Right forelimb (tissue), 1 donor: ENCODE measurements around the gene MLYCD.
A peak's percentile ranks its signal among the peaks of the same experiment; 100 is the strongest.

Experiments used
- DNase-seq: peaks from one replicate; pipeline ENCODE4 v3.0.0-alpha.2; 2018

Gene MLYCD

DNA sequence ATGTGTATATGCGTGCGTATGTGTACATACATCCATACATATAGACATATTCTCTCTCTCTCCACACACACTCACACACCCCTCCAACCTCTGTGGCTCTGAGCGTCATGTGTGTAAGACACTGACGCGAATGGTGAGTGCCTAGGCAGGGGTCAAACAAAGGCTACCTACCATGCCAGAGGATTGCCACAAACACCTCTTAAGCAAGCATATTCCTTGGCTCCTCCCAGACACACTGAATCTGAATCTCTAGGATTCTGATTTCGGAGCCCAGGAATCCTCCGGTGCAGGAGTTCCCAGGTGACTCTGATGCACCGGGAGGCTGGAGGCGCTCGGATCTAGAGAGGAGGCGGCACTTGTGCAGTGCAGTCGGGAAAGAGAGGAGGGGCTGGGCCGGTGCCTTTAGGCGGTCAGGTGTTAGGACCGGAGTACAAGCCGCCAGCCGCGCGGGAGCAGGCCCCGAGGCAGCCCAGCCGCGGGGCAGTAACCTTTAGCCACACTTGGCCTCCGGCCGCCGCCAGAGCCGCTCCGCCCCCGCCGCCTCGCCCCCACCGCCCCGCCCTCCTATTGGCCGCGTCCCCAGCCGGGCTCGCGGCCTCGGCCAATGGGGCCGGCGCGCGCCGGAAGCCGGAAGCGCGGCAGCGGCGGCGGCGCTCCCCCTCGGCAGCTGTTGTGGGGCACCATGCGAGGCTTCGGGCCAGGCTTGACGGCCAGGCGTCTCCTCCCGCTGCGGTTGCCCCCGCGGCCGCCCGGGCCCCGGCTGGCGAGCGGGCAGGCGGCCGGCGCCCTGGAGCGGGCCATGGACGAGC lies at the start of gene MLYCD:
Gene MLYCD (plus strand): TSS at position 653 of the 809 bp plus-strand sequence. CDS start 30 bp downstream, at position 683.
- DNase-seq: peak; percentile 92

DNA sequence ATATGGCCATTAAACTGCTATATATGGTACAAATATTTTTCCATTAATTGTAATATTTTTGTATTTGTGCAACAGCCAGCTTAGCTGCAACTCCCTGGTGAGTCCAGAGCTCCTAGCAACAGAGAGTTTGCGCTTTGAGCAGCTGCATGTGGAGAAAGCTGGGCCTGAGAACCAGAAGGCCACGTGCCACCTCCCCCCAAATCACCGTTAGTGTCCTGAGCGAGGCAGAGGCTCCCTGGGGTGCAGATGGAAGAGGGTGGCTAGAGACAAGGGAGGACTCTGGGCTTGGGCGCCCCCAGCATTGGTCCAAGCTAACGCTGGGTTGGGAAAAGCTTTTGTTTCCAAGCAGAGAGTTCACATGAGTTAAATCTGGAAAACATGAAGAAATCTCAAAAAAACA lies 49.5 kb upstream of the MLYCD start:
- DNase-seq: no peak

DNA sequence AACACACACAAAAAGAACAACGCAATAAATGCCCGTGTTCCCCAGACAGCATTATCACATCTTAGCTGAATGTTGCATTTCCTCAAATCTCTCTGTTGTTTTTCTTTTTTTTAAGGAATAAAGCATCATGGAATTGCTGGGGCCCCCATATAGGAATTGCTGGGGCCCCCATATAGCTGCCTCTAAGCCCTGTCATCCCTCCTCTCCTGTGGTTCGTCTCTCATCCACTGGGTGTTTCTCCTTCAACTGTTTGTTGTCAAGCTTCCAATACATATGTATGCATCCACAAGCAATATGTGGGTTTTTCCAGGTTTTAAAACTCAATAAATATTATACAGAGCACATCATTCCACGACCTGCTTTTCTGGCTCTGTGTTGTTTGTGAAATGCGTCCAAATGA lies 48.0 kb upstream of the MLYCD start:
- DNase-seq: no peak

DNA sequence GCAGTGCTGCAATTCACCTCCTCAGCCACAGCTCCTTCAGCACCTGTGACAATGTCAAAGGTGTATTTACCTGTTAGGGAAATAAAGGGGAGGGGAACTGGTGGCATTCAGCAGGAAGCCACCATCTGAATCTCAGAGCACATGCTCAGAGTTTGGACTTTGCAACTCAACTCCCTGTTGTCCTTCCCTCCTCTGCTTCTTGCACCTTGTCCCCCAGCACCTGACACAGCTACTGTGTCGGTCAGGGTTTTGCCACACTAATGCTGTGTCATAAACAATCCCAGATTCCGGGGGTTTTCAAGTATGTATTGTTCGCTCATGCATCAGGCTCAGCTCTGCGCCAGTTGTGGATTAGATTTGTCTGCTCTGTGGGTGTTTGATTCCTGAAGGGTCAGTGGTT lies 47.4 kb upstream of the MLYCD start:
- no peak for DNase-seq

DNA sequence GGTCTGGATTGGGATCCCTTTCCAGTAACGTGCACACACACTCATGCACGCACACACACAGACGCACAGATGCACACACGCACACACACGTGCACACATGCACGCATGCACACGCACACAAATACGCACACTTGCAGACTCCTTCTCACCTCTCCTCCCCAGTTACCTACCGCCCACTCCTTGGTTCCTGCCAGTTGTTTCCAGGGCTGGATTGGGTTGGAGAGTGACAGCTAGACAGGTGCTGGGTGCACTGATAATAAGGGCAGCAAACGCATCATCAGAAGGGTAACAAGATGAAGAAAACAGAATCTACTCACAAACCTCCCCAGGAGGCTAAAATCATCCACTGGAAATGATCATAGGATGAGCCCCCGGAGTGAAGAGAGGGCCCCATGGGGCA lies 46.1 kb upstream of the MLYCD start:
- no peak for DNase-seq

DNA sequence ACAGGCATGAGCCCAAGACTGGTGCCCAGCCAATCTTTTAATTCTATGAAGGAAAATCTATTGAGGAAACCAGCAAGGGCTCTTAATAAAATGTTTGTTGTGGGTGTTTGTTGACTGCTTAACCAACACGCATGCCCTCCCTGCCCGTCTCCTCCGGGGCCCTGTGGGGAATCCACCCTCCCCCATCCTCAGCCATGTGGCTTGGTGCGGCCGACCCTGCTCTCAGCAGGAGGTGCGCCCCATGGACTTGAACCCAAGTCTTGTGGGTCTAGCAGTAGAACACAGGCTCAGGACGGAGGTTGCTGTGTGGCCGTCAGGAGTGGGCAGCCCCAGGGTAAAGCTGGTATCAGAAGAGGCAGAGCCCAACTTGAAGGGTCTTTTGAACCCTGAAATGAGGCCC lies 45.1 kb upstream of the MLYCD start:
- DNase-seq: no peak

DNA sequence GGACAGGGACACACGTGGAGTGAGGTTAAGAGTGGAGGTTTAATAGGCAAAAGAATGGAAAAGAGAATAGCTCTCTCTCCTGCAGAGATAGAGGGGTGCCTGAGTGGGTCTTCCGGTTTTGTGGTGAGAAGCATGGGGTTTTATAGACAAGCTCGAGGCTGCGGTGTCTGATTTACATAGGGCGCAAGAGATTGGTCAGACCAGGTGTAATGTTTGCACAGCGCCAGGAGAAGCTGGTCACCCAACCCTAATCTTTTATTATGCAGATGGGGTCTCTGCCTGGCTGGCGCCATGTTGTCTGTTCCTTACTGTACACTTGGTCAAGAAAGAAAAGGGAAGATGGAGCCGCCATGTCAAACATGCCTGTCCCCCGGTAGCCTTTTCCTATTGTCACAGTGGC lies 44.5 kb upstream of the MLYCD start:
- no peak for DNase-seq

DNA sequence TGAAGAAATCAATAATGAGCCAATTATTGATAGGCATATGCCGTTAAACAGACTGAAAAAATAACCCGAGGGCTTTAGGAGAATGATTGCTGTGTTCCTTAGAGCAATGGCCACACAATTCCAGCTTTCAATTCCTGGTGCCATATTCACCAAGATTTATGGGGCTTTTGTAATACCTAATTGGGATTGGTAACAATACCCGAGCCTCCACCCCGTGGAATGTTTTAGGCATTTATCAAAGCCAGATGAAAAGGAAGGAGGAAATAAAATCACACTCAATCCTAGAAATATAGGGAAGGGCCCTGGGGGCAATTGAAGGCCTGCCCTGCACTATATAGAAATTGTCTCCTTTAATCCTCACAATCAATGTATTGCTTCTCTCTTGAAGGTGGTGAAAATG lies 42.1 kb upstream of the MLYCD start:
- DNase-seq: no peak

DNA sequence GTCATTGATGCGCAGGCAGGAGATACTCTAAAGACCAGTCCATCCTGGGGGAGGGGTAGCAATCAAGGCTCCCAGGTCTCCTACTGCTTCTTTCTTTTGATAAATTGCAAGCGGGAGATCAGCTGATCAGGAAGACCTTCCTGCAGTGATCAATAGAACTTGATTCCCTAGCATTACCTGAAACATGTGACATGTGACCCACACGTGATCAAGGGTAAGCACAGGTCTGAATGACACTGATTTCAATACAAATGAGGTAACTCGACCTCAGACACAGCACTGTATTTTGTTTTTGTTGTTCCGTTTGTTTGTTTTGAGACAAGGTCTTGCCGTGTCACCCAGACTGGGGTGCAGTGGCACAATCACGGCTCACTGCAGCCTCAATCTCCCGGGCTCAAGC lies 39.6 kb upstream of the MLYCD start:
- no peak for DNase-seq

DNA sequence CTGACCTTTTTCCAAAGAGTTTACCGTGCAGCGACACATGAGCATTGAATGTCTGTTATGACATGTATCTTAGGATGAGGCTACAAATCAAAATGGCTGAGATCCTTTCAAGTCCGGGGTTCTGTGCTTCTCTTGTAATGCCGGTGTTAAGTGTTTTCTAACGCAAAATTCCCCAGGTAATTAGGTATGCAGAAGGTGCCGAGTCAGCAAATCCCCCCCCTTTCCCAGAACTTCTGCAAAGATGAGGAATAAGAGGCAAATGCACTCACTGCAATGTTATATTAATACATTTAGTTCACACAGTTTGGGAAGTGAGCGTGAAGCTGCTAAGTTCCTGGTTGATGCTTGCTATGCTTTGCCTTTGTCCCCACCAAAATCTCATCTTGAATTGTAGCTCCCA lies 36.3 kb upstream of the MLYCD start:
- no peak for DNase-seq

DNA sequence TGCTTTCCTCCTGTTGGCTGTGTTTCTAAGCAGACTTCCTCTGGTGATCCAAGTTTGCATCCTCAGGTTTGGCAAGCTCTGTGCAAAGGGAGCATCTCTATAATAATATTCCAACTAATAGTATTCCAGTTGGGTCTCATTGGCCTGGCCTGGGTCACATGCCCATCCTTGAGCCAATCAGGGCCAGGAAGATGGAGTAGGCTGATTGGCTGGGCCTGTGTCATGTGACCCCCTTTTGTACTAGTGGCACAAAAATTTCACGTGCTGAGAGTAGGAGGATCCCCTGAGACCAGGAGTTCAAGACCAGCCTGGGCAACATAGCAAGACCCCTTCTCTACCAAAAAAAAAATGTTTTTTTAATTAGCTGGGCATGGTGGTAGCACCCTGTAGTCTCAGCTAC lies 35.2 kb upstream of the MLYCD start:
- no peak for DNase-seq

DNA sequence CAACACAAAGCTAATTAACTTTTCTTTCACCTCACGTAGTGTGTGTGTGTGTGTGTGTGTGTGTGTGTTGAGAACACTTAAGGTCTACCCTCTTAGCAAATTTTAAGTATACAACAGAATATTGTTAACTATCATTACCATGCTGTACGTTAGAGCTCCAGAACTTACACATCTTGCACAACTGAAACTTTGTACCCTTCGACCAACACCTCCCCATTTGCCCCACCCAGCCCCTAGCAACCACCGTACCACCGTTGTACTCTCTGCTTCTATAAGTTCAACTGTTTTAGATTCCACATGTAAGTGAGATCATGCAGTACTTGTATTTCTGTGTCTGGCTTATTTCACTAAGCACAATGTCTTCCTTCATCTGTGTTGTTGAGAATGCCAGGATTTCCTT lies 28.1 kb upstream of the MLYCD start:
- DNase-seq: no peak

DNA sequence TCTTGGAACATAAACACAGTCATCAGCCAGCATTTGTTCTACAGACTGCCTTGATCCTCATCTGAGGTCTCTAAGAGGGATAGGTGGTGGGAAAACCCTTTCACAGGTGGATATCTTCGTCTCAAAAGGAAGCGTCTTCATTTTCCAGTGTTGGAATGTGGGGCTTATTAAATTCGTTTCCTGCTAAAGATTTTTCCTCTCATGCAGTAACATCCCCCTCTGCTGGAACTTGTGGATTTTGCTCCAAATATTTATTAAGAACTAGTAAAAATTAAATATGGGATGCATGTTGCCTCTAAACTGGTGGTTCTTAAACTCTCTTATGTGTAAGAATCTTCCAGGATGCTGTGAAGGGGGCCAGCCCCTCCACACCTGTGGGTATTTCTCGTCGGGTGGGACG lies 20.1 kb upstream of the MLYCD start:
- no peak for DNase-seq

DNA sequence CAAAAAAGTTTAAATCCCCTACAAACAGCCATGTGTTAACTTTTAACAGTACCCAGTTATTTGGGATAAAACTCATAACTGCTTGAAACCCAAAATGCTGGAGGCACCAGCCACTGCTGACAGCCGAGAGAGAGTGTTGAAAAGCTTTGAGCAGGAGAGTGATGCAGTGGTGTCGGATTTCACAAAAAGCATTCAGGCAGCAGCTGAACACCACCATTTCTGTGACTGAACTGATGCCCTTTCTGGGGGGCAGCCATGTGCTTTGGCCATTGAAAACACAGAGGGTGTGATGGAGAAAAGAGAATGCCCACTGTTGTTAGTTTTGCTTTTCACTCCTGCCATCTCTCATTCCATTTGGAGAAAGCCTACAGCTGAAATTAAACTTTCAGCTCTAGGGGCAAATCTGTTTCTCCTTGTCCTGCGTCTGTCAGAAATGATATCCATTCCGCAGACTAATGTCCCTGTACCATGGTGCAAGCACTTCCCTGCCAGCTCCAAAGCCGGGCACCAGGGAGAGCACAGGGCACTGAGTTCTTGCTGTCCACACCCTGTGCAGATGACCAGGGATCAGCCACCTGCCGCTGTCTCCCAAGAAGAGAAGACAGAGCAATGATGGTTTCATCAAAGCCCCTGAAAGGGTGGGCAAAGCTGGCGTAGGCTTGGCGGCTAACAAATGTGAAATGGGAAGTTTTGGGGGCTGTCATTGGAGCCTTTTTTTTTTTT lies 16.6 kb upstream of the MLYCD start:
- no peak for DNase-seq

DNA sequence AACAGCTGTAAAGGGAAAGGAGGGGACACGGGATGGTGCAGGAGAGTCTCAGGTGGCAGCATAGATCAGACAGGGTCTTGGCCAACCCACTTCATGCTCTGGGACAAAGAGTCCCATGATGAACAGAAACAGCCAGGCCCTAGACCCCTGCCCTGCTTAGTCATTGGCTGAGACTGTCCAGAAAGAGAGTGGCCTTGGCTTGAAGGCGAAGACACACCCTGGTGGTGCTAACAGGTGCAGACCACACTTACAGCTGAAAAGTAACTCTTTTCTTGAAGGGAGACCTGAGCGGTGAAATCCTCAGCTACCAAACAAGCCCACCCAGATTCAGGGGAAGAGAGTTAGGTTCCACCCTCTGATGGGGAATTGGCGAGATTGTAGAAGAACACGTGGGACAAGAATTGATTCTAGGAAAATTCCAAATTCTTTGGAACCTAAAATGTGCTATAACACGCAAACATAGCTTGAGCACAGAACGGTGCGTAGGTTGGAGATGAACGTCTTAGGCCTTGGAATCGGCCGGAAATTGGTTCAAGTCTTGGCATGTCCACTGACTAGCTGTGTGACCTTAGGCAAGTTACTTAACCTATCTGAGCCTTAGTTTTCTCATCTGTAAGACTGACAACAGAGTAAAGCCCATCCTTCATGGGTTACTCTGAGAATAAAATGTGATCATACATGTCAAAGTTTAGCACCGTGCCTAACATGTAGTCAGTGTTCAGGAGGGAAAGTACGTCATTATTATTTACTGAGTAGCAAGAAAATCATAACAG lies 12.5 kb upstream of the MLYCD start:
- DNase-seq: no peak

DNA sequence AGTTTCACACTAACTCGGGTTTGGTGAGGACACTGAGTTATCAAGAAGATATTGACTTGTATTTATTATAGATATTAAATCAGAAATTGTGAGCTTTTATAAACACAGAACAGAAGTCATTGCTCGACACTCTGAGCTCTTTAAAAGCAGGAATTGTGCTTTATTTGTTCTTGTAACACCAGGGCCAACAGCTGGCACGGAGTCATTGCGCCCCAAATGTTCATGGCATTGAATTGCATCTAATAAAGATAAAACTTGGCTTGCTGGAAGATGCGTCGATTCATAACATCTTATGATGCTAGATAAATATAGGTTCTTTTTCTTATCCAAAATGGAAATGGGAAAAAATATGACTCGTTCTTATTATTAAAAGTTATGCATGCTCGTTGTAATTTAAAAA lies 11.8 kb upstream of the MLYCD start:
- DNase-seq: no peak

DNA sequence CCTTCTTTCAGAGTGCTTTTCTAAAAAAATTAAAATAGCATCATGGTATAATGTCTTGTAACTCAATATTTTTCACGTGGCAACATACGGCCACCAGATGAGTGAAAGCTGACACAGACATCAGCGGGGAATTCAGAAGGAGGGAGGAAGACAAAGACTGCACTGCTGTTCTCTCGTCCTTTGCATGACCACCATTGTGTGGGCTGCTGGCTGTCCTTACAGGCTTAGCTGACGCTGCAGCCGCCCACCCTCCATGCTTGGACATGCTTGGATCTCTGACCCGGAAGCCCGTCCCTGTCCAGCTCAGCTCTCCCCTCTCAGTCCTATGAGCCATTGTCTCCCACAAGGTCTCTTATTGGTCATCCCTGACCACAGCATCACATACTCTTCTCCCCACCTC lies 11.4 kb upstream of the MLYCD start:
- no peak for DNase-seq

DNA sequence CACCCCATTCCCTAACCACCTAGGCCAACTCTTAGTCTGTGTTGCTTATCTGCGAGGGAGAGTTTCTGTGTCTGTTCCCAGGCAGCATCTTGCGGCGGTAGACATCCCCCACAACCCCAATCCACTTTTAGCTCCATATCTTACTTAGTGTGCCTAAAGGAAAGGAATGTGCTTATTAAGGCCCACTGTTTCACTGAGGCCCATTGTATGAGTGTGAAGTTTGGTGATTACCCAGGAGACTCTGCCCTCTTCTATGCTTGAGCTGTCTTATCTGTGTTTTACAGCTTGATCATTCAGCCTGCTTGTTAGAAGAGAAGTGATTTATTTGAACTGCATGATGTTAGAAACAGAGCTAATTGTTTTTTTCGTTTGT lies 10.3 kb upstream of the MLYCD start:
- no peak for DNase-seq

DNA sequence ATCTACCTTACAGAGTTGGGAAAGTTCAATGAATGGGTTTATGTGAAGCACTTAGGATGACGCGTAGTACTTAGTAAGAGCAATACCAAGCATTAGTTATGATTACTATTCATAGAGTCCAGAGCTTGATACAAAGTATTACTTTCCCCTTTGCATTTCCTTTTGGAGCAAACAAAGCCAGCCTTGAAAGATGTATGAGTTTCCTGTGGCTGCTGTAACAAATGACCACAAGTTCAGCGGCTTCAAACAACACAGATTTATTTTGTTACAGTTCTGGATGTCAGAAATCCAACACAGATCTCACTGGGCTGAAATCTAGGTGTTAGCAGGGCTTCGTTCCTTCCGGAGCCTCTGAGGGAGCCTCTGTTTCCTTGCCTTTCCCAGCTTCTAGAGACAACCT lies 8.6 kb upstream of the MLYCD start:
- no peak for DNase-seq

DNA sequence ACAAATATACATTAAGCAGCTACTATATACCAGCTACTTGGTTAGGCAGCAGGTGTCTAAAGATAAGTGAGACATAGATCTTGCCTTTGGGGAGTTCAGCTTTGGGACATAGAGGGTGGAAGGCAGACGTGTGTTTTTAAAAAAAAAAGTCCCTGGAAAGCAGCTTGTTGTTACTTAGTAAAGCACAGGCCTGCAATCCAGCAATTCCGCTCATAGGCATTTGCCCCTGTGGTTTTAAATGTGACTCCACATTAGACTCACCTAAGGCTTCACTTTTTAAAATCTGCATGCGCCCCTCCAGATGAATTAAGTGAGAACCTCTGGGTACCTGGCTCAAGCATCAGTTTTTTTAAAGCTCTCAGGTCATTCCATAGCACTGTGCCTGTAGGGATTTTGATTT lies 7.2 kb upstream of the MLYCD start:
- no peak for DNase-seq

DNA sequence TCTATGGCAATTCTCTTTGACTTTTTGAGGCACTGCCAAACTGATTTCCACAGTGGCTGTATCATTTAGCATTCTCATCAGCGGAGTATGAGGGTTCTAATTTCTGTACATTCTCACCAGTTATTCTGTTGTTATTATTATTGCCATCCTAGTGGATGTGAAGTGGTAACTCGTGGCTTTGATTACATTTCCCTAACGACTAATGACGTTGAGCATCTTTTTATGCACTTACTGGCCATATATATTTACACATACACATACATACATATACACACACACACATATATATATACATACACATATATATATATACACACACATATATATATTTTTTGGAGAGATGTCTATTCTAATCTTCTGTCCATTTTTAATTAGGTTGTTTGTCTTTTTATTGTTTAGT lies 3.7 kb upstream of the MLYCD start:
- no peak for DNase-seq

DNA sequence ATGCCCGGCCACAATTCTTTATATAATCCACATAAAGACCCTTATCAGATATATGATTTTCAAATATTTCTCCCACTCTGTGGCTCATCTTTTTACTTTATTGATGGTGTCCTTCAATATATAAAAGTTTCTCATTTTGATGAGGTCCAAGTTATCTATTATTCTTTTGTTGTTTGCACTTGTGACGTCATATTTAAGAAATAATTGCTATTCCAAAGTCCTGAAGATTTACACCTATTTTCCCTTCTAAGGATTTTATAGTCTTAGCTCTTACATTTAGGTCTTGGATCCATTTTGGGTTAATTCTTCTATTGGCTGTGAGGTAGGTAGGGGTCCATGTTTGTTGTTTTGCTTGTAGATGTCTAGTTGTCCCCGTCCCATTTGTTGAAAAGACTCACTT lies 3.0 kb upstream of the MLYCD start:
- no peak for DNase-seq

DNA sequence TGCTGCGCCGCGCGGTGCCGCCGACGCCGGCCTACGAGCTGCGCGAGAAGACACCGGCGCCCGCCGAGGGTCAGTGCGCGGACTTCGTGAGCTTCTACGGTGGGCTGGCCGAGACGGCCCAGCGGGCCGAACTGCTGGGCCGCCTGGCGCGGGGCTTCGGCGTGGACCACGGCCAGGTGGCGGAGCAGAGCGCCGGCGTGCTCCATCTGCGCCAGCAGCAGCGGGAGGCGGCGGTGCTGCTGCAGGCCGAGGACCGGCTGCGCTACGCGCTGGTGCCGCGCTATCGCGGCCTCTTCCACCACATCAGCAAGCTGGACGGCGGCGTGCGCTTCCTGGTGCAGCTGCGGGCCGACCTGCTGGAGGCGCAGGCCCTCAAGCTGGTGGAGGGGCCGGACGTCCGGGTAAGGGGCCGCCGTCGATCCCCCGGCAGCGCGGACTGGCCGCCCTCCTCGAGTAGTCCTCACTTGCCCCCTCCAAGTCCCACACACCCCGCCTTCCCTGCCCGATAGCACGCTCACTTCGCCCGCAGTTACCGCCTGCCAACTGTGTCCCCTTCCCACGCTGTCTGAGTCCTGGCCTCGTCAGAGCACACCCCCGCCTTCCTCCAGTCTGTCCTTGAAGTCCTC lies 470 bp downstream of the MLYCD start:
- DNase-seq: no peak

DNA sequence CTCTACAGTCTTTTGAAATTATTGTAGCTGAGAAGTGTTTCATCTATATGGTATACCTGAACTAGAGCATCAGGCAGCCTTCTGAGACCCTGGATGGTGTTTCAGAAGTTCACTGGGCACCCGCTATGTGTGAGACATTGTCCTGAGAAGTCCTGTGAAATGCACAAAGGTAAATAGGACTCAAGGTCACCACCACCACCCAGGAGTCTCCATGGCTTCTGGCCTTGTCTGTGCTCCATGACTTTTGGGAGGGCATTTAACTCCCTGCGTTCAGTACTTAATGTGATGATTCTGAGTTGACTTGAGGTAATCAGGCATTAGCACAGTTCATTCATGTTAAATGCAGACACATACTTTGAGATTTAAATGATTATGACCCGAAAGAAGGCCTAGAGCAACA lies 1.1 kb downstream of the MLYCD start:
- DNase-seq: no peak
